HCT116 (cell line): ENCODE results near the gene KYNU. TPM values are rescaled to one million over a fixed set of nuclear protein-coding genes. Genes with fewer than 3 reads are reported as not detected.

ENCODE experiments used
- ATAC-seq: fragments of 200-7000 bp; cut with Tn5 transposase; 2 replicates; pipeline ENCODE4 v1.9.1; 2020; ENCODE audit warnings: mild to moderate bottlenecking, moderate library complexity
- BruUV-seq: library from RNA; stranded (reverse); fragments of 400-500 nt; replicated peaks from 2 replicates; lab custom pipeline; 2021; lab: Mats Ljungman, UMichigan
- CTCF ChIA-PET: fragments of 300-600 bp; sonication (Branson Sonifier 250); formaldehyde crosslinking; loops from one replicate; lab custom pipeline; 2021; ENCODE audit warnings: antibody characterized with exemption; lab: Charles Lee
- POLR2A ChIA-PET: fragments of 300-600, 350-600 bp; sonication (Branson Sonifier 250); formaldehyde crosslinking; loops from one replicate; lab custom pipeline; 2021; ENCODE audit warnings: antibody characterized with exemption; lab: Charles Lee
- RAD21 ChIA-PET, 2 experiments: fragments of 300-600 bp; sonication (Branson Sonifier 250); formaldehyde crosslinking; loops; one replicate each; lab custom pipeline; 2023; ENCODE audit warnings: low total read pairs in 2 of 2; ENCODE audit not compliant: uncharacterized antibody in 2 of 2, unreplicated experiment in 2 of 2, low non-redundant PET in 1 of 2; lab: Charles Lee
- DNase-seq: peaks from one replicate; pipeline ENCODE4 v3.0.0-alpha.2; 2010; ENCODE audit warnings: low read depth, low spot score
- H2AFZ ChIP-seq: fragments of 200-600 bp; shearing (Covaris generic), sonication (generic); 2 replicates; pipeline ENCODE4 v1.6.1; 2017; ENCODE audit warnings: low read depth, mixed run types, mixed read lengths, antibody characterized with exemption, low read length; ENCODE audit not compliant: poor library complexity, severe bottlenecking
- H3K27ac ChIP-seq: 2 replicates; pipeline ENCODE4 v1.5.1; 2012; ENCODE audit warnings: low read depth, low read length
- H3K27me3 ChIP-seq: fragments of 200-600 bp; sonication (generic); 2 replicates; pipeline ENCODE4 v1.6.1; 2016; ENCODE audit warnings: mixed run types, low read length, mixed read lengths; ENCODE audit not compliant: insufficient read depth
- H3K36me3 ChIP-seq, 2 experiments: fragments of 200-500 bp in 1 of 2; fragments of 200-600 bp in 1 of 2; sonication (Bioruptor generic) in 1 of 2; sonication (generic) in 1 of 2; 2 replicates each; pipeline versions ENCODE4 v1.5.1 to v1.6.1; 2014 to 2016; ENCODE audit warnings: low read length in 2 of 2, inconsistent platforms in 1 of 2, mixed read lengths in 1 of 2, mixed run types in 1 of 2; ENCODE audit not compliant: insufficient read depth in 2 of 2, control insufficient read depth in 1 of 2
- H3K4me1 ChIP-seq, 2 experiments: fragments of 200-600 bp in 1 of 2; sonication (generic) in 1 of 2; 2 replicates each; pipeline versions ENCODE4 v1.5.1 to v1.6.1; 2012 to 2017; ENCODE audit warnings: low read length in 2 of 2, inconsistent platforms in 1 of 2, mild to moderate bottlenecking in 1 of 2, mixed read lengths in 1 of 2, mixed run types in 1 of 2, moderate library complexity in 1 of 2; ENCODE audit not compliant: insufficient read depth in 2 of 2, control insufficient read depth in 1 of 2
- H3K4me2 ChIP-seq: fragments of 200-600 bp; sonication (generic); 2 replicates; pipeline ENCODE4 v1.6.1; 2017; ENCODE audit warnings: mixed run types, low read length, mixed read lengths
- H3K4me3 ChIP-seq, 2 experiments: fragments of 200-600 bp in 1 of 2; sonication (generic) in 1 of 2; replicated peaks in 1 of 2; 2 replicates each; pipeline ENCODE4 v1.5.1; 2011 to 2016; ENCODE audit warnings: low read length in 2 of 2, control low read depth in 1 of 2, low read depth in 1 of 2, mild to moderate bottlenecking in 1 of 2, mixed read lengths in 1 of 2, mixed run types in 1 of 2
- H3K79me2 ChIP-seq: fragments of 200-600 bp; sonication (generic); 2 replicates; pipeline ENCODE4 v1.6.1; 2017; ENCODE audit warnings: mild to moderate bottlenecking, mixed run types, low read length, moderate library complexity, mixed read lengths; ENCODE audit not compliant: insufficient read depth
- H3K9ac ChIP-seq: fragments of 200-600 bp; sonication (generic); 2 replicates; pipeline ENCODE4 v1.6.1; 2016; ENCODE audit warnings: low read length, mixed read lengths
- H3K9me2 ChIP-seq: fragments of 200-600 bp; sonication (generic), shearing (Covaris generic); 2 replicates; pipeline ENCODE4 v1.6.1; 2017; ENCODE audit warnings: mixed run types, mild to moderate bottlenecking, moderate library complexity; ENCODE audit not compliant: insufficient read depth
- H3K9me3 ChIP-seq, 2 experiments: fragments of 200-500 bp in 1 of 2; fragments of 200-600 bp in 1 of 2; sonication (Bioruptor generic) in 1 of 2; sonication (generic) in 1 of 2; 2 replicates each; pipeline ENCODE4 v1.6.1; 2014 to 2017; ENCODE audit warnings: low read length in 2 of 2, mixed read lengths in 2 of 2, inconsistent platforms in 1 of 2, low read depth in 1 of 2, mild to moderate bottlenecking in 1 of 2, mixed run types in 1 of 2, moderate library complexity in 1 of 2; ENCODE audit not compliant: control insufficient read depth in 1 of 2, insufficient read depth in 1 of 2
- H4K20me1 ChIP-seq: fragments of 200-600 bp; sonication (generic), shearing (Covaris generic); 2 replicates; pipeline ENCODE4 v1.6.1; 2017; ENCODE audit warnings: mixed run types, mild to moderate bottlenecking, moderate library complexity; ENCODE audit not compliant: insufficient read depth
- CBX3 ChIP-seq: IDR thresholded peaks from 2 replicates; pipeline ENCODE4 v1.6.1; 2012; ENCODE audit warnings: low read depth
- EZH2phosphoT487 ChIP-seq: fragments of 200-600 bp; IDR thresholded peaks from 2 replicates; pipeline ENCODE4 v1.6.1; 2018; ENCODE audit warnings: antibody characterized with exemption, borderline replicate concordance
- JUND ChIP-seq: IDR thresholded peaks from 2 replicates; pipeline ENCODE4 v1.6.1; 2012
- POLR2A ChIP-seq: IDR thresholded peaks from 2 replicates; pipeline ENCODE4 v1.7.0; 2011; ENCODE audit warnings: borderline replicate concordance; ENCODE audit not compliant: insufficient read depth, insufficient read length; ENCODE audit errors: extremely low read depth
- POLR2AphosphoS5 ChIP-seq: IDR thresholded peaks from 2 replicates; pipeline ENCODE4 v1.6.1; 2011; ENCODE audit warnings: mild to moderate bottlenecking, low read depth, low read length, moderate library complexity
- RAD21 ChIP-seq: IDR thresholded peaks from 2 replicates; pipeline ENCODE4 v1.6.1; 2012; ENCODE audit warnings: low read depth, mild to moderate bottlenecking
- SP1 ChIP-seq: IDR thresholded peaks from 2 replicates; pipeline ENCODE4 v1.6.1; 2012; ENCODE audit warnings: low read depth
- TCF7L2 ChIP-seq: IDR thresholded peaks from 2 replicates; pipeline ENCODE4 v1.7.0; 2011; ENCODE audit warnings: borderline replicate concordance, inconsistent platforms; ENCODE audit not compliant: insufficient read depth, insufficient read length; ENCODE audit errors: extremely low read depth
- YY1 ChIP-seq: IDR thresholded peaks from 2 replicates; pipeline ENCODE4 v1.6.1; 2011; ENCODE audit warnings: low read length, low read depth, moderate library complexity, mild to moderate bottlenecking; ENCODE audit not compliant: insufficient replicate concordance; ENCODE audit errors: extremely low read depth
- ZNF274 ChIP-seq: fragments of 200-500 bp; sonication (Bioruptor generic); IDR thresholded peaks from 2 replicates; pipeline ENCODE4 v1.6.1; 2014; ENCODE audit warnings: mild to moderate bottlenecking, low read depth, low read length, inconsistent platforms
- intact Hi-C: fragments of 100-400 bp; cut with micrococcal nuclease; formaldehyde crosslinking; loops from 2 replicates; pipeline ENCODE4 v1.10.0; 2022
- total RNA-seq: library from RNA; stranded (reverse); gene quantifications from one replicate; pipeline ENCODE4 v1.2.1, GENCODE V29; 2021; ENCODE audit not compliant: unreplicated experiment
- TF ChIP-seq, protein P1 (sequence below): IDR thresholded peaks from 2 replicates; pipeline ENCODE4 v1.6.1; 2012
- TF ChIP-seq, protein P2 (sequence below): IDR thresholded peaks from 2 replicates; pipeline ENCODE4 v1.6.1; 2012; ENCODE audit warnings: low read depth

Gene KYNU
- total RNA-seq, 1 experiment from 2014 or later = 0.22 TPM

DNA sequence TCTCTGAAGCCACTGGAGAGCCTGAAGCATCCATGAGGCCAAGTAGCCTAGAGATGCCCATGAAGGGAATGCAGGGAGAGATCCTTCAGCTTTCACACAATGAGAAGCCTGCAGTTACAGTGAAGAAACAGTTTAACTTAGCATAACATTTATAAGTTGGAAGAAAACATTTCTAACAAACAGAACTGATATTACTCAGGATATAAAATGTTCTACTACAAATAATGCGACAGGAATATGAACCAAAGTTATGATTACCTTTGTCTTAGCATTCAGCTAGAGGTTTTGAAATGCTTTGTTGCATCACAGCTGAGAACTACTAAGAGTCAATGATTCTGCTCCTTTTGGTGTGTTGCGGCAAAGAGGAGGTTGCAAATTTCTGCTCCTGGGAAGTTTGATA is 6.9 kb upstream of the KYNU start:
- Histone ChIP-seq H3K9ac (no peak overlapping the region), H2AFZ (no peak overlapping the region), H3K9me3 (no peaks in the 10 kb centered on the region), H4K20me1 (no peaks in the 10 kb centered on the region), H3K4me1 (peaks cover 0 to 6% of the 10 kb centered on the region in 2 experiments; a peak in 1 of 4 replicates), H3K4me3 (no peak overlapping the region), H3K36me3 (no peaks in the 10 kb centered on the region), H3K4me2 (no peak overlapping the region), H3K9me2 (no peaks in the 10 kb centered on the region), H3K79me2 (no peaks in the 10 kb centered on the region), H3K27ac (no peak overlapping the region), H3K27me3 (no peaks in the 10 kb centered on the region)
- ATAC-seq (no peak), DNase-seq (no peak)
- BruUV-seq = no TSS peak
- intact Hi-C loops = no loop called here
- ChIA-PET RAD21 (no interaction called here), CTCF (no interaction called here), POLR2A (no interaction called here)
- TF ChIP-seq, protein P1, sequence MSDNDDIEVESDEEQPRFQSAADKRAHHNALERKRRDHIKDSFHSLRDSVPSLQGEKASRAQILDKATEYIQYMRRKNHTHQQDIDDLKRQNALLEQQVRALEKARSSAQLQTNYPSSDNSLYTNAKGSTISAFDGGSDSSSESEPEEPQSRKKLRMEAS = no peak
- no peak for TF ChIP-seq ZNF274
- no peak for TF ChIP-seq TCF7L2
- no peak for TF ChIP-seq JUND
- TF ChIP-seq SP1 = no peak
- TF ChIP-seq EZH2phosphoT487 = no peak
- no peak for TF ChIP-seq POLR2A
- TF ChIP-seq CBX3 = no peak

DNA sequence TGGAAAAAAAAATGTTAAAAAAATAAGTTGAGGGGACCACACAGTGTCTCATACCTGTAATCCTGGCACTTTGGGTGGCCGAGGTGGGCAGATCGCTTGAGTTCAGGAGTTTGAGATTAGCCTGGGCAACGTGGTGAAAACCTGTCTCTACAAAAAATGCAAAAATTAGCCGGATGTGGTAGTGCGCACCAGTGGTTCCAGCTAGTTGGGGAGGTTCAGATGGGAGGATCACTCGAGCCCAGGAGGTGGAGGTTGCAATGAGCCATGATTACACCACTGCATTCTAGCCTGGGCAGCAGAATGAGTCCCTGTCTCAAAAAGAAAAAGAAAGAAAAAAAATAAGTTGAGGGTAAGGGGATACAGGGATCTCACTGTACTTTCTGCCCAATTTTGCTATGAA is 6.1 kb upstream of the KYNU start:
- no peak overlapping the region for H3K4me3 ChIP-seq
- H3K27ac ChIP-seq = no peak overlapping the region
- H2AFZ ChIP-seq = no peak overlapping the region
- no peaks in the 10 kb centered on the region for H4K20me1 ChIP-seq
- POLR2A ChIA-PET = no interaction called here
- peaks cover 0 to 6% of the 10 kb centered on the region in 2 experiments; a peak in 1 of 4 replicates for H3K4me1 ChIP-seq
- ATAC-seq (no peak), DNase-seq (no peak)
- intact Hi-C loops = no loop called here
- no peaks in the 10 kb centered on the region for H3K27me3 ChIP-seq
- TF ChIP-seq JUND (no peak), POLR2AphosphoS5 (no peak), YY1 (no peak), ZNF274 (no peak), RAD21 (no peak)
- TF ChIP-seq, protein P2, sequence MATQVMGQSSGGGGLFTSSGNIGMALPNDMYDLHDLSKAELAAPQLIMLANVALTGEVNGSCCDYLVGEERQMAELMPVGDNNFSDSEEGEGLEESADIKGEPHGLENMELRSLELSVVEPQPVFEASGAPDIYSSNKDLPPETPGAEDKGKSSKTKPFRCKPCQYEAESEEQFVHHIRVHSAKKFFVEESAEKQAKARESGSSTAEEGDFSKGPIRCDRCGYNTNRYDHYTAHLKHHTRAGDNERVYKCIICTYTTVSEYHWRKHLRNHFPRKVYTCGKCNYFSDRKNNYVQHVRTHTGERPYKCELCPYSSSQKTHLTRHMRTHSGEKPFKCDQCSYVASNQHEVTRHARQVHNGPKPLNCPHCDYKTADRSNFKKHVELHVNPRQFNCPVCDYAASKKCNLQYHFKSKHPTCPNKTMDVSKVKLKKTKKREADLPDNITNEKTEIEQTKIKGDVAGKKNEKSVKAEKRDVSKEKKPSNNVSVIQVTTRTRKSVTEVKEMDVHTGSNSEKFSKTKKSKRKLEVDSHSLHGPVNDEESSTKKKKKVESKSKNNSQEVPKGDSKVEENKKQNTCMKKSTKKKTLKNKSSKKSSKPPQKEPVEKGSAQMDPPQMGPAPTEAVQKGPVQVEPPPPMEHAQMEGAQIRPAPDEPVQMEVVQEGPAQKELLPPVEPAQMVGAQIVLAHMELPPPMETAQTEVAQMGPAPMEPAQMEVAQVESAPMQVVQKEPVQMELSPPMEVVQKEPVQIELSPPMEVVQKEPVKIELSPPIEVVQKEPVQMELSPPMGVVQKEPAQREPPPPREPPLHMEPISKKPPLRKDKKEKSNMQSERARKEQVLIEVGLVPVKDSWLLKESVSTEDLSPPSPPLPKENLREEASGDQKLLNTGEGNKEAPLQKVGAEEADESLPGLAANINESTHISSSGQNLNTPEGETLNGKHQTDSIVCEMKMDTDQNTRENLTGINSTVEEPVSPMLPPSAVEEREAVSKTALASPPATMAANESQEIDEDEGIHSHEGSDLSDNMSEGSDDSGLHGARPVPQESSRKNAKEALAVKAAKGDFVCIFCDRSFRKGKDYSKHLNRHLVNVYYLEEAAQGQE = no peak
- TF ChIP-seq, all 23 proteins: peak for 0
- no peaks in the 10 kb centered on the region for H3K79me2 ChIP-seq
- ChIA-PET RAD21 (no interaction called here), CTCF (no interaction called here)
- no peaks in the 10 kb centered on the region for H3K36me3 ChIP-seq
- no TSS peak for BruUV-seq
- H3K9ac ChIP-seq = no peak overlapping the region
- H3K9me2 ChIP-seq = no peaks in the 10 kb centered on the region
- no peak overlapping the region for H3K4me2 ChIP-seq
- H3K9me3 ChIP-seq = no peaks in the 10 kb centered on the region
